AG10803 (cell line): ENCODE measurements around the gene PHF21A.

Source experiments
- DNase-seq: peaks from one replicate; pipeline ENCODE4 v3.0.0; 2010; ENCODE audit warnings: low read depth
- H3K4me3 ChIP-seq: 2 replicates; pipeline ENCODE4 v1.5.1; 2011; ENCODE audit warnings: mild to moderate bottlenecking, low read length, control low read depth
- TF ChIP-seq, protein P1 (sequence below): conservative IDR thresholded peaks from 2 replicates; pipeline ENCODE4 v1.5.1; 2011; ENCODE audit warnings: mild to moderate bottlenecking, low read length, control low read depth, inconsistent platforms

Gene PHF21A

DNA sequence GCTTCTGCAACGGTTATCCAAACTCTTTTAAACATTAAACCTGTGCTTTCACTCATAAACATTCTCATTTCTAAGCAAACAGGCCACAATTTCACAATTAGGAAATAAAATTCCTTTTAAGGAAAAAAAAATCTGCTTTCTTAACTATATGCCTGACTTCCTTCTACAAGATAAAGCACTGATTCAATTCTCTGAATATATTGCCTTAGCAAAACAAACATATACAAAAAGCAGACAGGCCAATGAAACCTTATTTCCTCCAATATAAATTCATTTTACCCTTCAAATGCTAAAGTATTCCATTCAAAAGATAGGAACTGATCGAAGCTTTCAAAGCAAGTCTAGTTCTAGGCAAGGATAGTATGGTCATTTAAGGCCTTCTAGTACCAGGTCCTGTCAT, 76.7 kb downstream of the PHF21A start:
- H3K4me3 ChIP-seq, result no peak overlapping the region
- TF ChIP-seq, protein P1, sequence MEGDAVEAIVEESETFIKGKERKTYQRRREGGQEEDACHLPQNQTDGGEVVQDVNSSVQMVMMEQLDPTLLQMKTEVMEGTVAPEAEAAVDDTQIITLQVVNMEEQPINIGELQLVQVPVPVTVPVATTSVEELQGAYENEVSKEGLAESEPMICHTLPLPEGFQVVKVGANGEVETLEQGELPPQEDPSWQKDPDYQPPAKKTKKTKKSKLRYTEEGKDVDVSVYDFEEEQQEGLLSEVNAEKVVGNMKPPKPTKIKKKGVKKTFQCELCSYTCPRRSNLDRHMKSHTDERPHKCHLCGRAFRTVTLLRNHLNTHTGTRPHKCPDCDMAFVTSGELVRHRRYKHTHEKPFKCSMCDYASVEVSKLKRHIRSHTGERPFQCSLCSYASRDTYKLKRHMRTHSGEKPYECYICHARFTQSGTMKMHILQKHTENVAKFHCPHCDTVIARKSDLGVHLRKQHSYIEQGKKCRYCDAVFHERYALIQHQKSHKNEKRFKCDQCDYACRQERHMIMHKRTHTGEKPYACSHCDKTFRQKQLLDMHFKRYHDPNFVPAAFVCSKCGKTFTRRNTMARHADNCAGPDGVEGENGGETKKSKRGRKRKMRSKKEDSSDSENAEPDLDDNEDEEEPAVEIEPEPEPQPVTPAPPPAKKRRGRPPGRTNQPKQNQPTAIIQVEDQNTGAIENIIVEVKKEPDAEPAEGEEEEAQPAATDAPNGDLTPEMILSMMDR, result no peak
- DNase-seq, result no peak

DNA sequence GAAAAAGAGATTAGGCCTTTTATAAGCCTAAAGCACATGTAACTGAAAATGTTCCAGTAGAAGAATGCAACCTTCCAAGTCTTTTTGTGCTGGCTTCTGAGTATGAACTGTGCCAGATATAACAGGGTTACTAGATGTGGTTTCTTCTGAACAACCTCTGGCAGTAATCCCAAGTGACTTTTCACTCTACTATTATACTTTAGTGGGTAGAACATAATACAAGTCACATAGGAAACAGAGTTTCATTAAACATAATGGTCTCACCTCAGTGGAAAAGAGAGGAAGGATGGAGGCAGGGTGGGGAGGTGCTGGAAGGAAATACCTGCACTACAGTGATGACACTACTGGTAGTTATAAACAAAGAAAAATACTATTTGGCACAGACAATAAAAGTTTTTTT, 81.3 kb downstream of the PHF21A start:
- DNase-seq, result peak; percentile 71
- TF ChIP-seq, protein P1, result no peak
- H3K4me3 ChIP-seq, result no peak overlapping the region

DNA sequence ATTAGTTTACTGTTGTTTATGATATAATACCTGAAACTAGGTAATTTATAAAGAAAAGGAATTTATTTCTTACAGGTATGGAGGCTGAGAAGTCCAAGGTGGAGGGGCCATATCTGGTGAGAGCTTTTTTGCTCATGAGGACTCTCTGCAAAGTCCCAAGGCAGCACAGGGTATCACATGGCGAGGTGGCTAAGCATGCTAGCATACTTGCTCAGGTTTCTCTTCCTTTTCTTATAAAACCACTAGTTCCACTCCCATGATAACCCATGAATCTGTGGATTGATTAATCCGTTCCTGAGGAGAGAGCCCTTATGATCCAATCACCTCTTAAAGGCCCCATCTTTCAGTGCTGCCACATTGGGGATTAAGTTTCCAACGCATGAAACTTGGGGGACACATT, 82.7 kb downstream of the PHF21A start:
- TF ChIP-seq, protein P1, result no peak
- no peak for DNase-seq
- H3K4me3 ChIP-seq, result no peak overlapping the region

DNA sequence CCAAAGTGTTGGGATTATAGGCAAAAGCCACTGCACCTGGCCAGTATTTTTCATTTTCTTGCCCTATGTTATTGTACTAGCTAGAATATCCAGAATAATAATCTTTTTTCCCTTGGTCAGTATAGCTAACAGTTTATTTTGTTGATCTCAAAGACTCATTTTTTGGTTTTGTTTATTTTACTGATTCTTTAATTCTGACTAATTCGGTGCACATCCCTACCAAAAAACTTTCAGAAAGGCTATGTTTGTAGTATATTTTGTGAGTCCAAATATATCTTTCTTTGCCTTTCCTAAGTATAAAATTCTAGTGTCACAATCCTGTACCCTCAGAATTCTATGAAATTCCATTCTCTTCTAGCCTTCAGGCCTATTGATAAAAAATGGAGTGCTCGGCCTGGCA, 84.3 kb downstream of the PHF21A start:
- H3K4me3 ChIP-seq, result no peak overlapping the region
- DNase-seq, result no peak
- TF ChIP-seq, protein P1, result no peak

DNA sequence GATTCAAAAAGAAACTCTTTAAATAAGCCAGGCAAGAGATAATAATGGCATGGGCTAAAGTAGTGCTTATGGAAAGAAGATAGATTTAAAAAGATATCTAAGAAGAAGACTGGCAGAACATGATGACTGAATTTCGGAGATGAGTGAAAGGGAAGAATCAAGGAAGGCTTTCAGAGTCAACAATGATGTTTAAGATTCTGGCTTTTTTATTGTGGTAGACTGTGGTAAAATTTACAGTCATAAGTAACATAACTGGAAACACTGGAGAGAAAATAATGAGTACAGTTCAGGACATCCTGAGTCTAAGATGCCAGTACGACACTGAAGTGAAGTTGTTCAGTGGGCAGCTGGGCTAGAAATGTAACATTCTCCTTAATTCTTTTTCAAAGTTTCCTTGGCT, 85.2 kb downstream of the PHF21A start:
- no peak overlapping the region for H3K4me3 ChIP-seq
- no peak for DNase-seq
- TF ChIP-seq, protein P1, result no peak

DNA sequence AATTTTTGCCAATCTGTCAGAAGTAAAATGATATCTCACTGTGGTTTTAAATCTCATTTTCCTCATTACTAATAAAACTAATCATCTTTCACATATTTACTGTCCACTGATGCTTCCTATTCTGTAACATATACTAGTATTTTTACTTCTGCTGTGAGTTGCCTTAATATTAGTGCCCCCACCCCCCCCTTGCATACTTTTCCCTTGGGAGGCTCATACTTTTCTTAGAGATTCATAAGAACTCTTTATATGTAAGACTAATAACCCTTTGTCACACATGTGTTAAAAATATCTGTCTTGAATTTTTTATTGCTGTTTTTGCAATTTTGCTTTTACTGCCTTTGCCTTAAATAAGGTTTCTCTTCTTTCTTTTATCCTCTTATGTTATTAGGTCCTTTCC, 87.2 kb downstream of the PHF21A start:
- no peak overlapping the region for H3K4me3 ChIP-seq
- TF ChIP-seq, protein P1, result no peak
- peak; percentile 24 for DNase-seq

DNA sequence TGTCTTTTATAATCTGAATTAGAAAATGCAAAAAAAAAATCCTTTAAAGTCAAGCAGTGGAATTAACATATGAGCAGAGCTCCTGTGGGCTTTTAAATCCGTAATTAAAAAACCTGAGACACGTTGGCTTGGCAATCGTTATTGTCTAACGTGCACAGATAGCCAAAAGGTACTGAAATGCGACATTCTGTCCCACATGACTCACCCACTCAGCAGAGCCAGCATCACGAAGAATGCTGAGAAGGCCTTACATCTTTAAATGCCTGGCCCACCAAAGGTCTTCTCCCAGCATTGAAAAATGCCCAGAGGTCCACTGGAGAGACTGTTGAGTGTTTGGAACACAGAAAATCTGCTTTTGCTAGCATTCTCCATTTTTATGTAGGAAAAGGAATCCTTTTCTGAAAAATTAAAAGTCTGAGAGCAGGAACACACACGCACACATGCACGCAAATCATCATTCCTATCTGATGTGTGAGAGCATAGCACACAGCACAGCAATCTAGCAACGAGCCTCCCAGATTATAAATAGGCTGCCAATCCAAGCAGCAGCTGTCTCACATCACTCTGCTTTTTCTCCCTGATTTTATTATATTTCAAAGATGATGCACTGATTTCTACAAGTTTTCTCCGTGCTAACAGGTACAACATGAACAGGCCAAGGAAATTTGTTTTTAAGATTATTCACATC, 94.5 kb downstream of the PHF21A start:
- no peak overlapping the region for H3K4me3 ChIP-seq
- TF ChIP-seq, protein P1, result no peak
- DNase-seq, result peak; percentile 83
